A549 (cell line): Measurements from ENCODE around the gene DGKD. TPM values are rescaled to one million over a fixed set of nuclear protein-coding genes. Genes with fewer than 3 reads are reported as not detected.

Experiments used
- ATAC-seq, 2 experiments: fragments of 200-7000 bp in 1 of 2; fragments of >200 bp in 1 of 2; cut with Nextera tagmentation in 1 of 2; cut with Tn5 transposase in 1 of 2; 3 replicates each; pipeline versions ENCODE4 v1.8.0 to v1.9.1; 2018 to 2020; ENCODE audit warnings: mild to moderate bottlenecking in 1 of 2, moderate library complexity in 1 of 2
- CTCF ChIA-PET: fragments of 300-600 bp; sonication (Branson Sonifier 250); formaldehyde crosslinking; extraction: SDS; loops from one replicate; lab custom pipeline; 2021; ENCODE audit warnings: antibody characterized with exemption, inconsistent platforms; lab: Yijun Ruan, JAX
- POLR2A ChIA-PET: fragments of 350-600 bp; formaldehyde crosslinking; extraction: SDS; loops from one replicate; lab custom pipeline; 2021; ENCODE audit warnings: antibody characterized with exemption, inconsistent platforms; lab: Yijun Ruan, JAX
- DNase-seq, 2 experiments: peaks; one replicate each; pipeline versions ENCODE4 v3.0.0 to v3.0.0-alpha.2; 2011 to 2016; ENCODE audit warnings: low read depth in 1 of 2, low spot score in 1 of 2
- FAIRE-seq: peaks from 2 replicates; lab custom pipeline; 2011; peaks lifted over from hg19 to GRCh38; lab: Jason Lieb, UNC
- H3K27ac ChIP-seq, 2 experiments: fragments of >200 bp; sonication (Bioruptor Twin); formaldehyde crosslinking; 3 replicates each; pipeline ENCODE4 v1.5.1; 2016 to 2017
- H3K4me1 ChIP-seq: fragments of >200 bp; sonication (Bioruptor Twin); formaldehyde crosslinking; 3 replicates; pipeline ENCODE4 v1.6.1; 2016
- H3K4me2 ChIP-seq: fragments of >200 bp; sonication (Bioruptor Twin); formaldehyde crosslinking; 3 replicates; pipeline ENCODE4 v1.6.1; 2016
- H3K4me3 ChIP-seq: fragments of >200 bp; sonication (Bioruptor Twin); formaldehyde crosslinking; 3 replicates; pipeline ENCODE4 v1.5.1; 2016
- H3K9me3 ChIP-seq: fragments of >200 bp; sonication (Bioruptor Twin); formaldehyde crosslinking; 3 replicates; pipeline ENCODE4 v1.6.1; 2016
- CBX8 ChIP-seq: fragments of 200-600 bp; sonication (generic); IDR thresholded peaks from 2 replicates; pipeline ENCODE4 v1.6.1; 2016
- CEBPB ChIP-seq, 2 experiments: fragments of >200 bp in 1 of 2; sonication (Bioruptor Twin) in 1 of 2; formaldehyde crosslinking in 1 of 2; IDR thresholded peaks; 2 replicates each; pipeline ENCODE4 v1.6.1; 2012 to 2016
- CHD4 ChIP-seq: fragments of 200-600 bp; sonication (generic); IDR thresholded peaks from 2 replicates; pipeline ENCODE4 v1.6.1; 2016; ENCODE audit warnings: antibody characterized with exemption, mild to moderate bottlenecking, borderline replicate concordance
- EHMT2 ChIP-seq: fragments of 200-600 bp; sonication (generic); IDR thresholded peaks from 2 replicates; pipeline ENCODE4 v1.6.1; 2016; ENCODE audit warnings: antibody characterized with exemption, low read depth, mild to moderate bottlenecking, moderate library complexity
- EP300 ChIP-seq, 2 experiments: fragments of >200 bp; sonication (Bioruptor Twin); formaldehyde crosslinking; IDR thresholded peaks; 2 replicates in 1 of 2; 3 replicates in 1 of 2; pipeline ENCODE4 v1.6.1; 2016 to 2017
- FOSB ChIP-seq: fragments of 250-450 bp; sonication (Bioruptor Pico); IDR thresholded peaks from 2 replicates; pipeline ENCODE4 v1.5.0; 2020; ENCODE audit warnings: mild to moderate bottlenecking, moderate library complexity
- FOXS1 ChIP-seq: fragments of 250-450 bp; sonication (Bioruptor Pico); IDR thresholded peaks from 2 replicates; pipeline ENCODE4 v1.5.0; 2020; ENCODE audit warnings: mild to moderate bottlenecking, moderate library complexity
- HEYL ChIP-seq: fragments of 250-450 bp; sonication (Bioruptor Pico); IDR thresholded peaks from 2 replicates; pipeline ENCODE4 v1.8.0; 2021; ENCODE audit warnings: mild to moderate bottlenecking, moderate library complexity
- HOXB13 ChIP-seq: fragments of 250-450 bp; sonication (Bioruptor Pico); IDR thresholded peaks from 2 replicates; pipeline ENCODE4 v1.5.0; 2020; ENCODE audit warnings: low read depth, mild to moderate bottlenecking, moderate library complexity
- MAZ ChIP-seq: fragments of 150-350 bp; IDR thresholded peaks from 2 replicates; pipeline ENCODE4 v1.6.1; 2014; ENCODE audit warnings: antibody characterized with exemption, low read depth, low read length, borderline replicate concordance
- NPAS2 ChIP-seq: fragments of 250-450 bp; sonication (Bioruptor Pico); IDR thresholded peaks from 2 replicates; pipeline ENCODE4 v1.8.0; 2022; ENCODE audit warnings: mild to moderate bottlenecking, moderate library complexity, borderline replicate concordance
- PHF8 ChIP-seq: fragments of 200-600 bp; sonication (generic); IDR thresholded peaks from 2 replicates; pipeline ENCODE4 v1.6.1; 2016; ENCODE audit warnings: low read depth, mild to moderate bottlenecking, antibody characterized with exemption, moderate library complexity, borderline replicate concordance
- POLR2AphosphoS2 ChIP-seq: conservative IDR thresholded peaks from 2 replicates; pipeline ENCODE4 v1.6.1; 2012; ENCODE audit warnings: low read length, improper control_type of control experiment, inconsistent platforms
- RCOR1 ChIP-seq: fragments of 150-350 bp; IDR thresholded peaks from 2 replicates; pipeline ENCODE4 v1.6.1; 2014; ENCODE audit warnings: antibody characterized with exemption, low read length, low read depth
- TP53 ChIP-seq: fragments of 250-450 bp; sonication (Bioruptor Pico); IDR thresholded peaks from 2 replicates; pipeline ENCODE4 v1.5.0; 2021; ENCODE audit warnings: mild to moderate bottlenecking, moderate library complexity
- ZC3H11A ChIP-seq: fragments of 450-650 bp; IDR thresholded peaks from 2 replicates; pipeline ENCODE4 v1.6.1; 2014; ENCODE audit warnings: antibody characterized with exemption, mild to moderate bottlenecking
- WGBS: methylation state at CpG from one replicate; pipeline ENCODE4 v1.1.6; 2017; ENCODE audit errors: missing lambda C conversion rate; 5-methylcytosine and 5-hydroxymethylcytosine counted together
- polyA plus RNA-seq, 4 experiments: library from polyadenylated mRNA; depleted of rRNA in 3 of 4; stranded (reverse); fragments of >200 nt; fragmentation: RNase III in 1 of 4; extraction: RNeasy Plus Mini Kit Qiagen cat#74134 plus additional on column Dnase treatment in 1 of 4; gene quantifications; 2 replicates in 3 of 4; 3 replicates in 1 of 4; pipeline ENCODE4 v1.2.3, GENCODE V29; 2011 to 2017
- TF ChIP-seq, protein P1 (sequence below): IDR thresholded peaks from 2 replicates; pipeline ENCODE4 v1.6.1; 2012
- TF ChIP-seq, protein P2 (sequence below): fragments of 250-450 bp; sonication (Bioruptor Pico); IDR thresholded peaks from 2 replicates; pipeline ENCODE4 v1.5.0; 2020; ENCODE audit warnings: low read depth, mild to moderate bottlenecking, moderate library complexity
- TF ChIP-seq, protein P3 (sequence below): fragments of 150-350 bp; IDR thresholded peaks from 2 replicates; pipeline ENCODE4 v1.6.1; 2014; ENCODE audit warnings: low read depth, mild to moderate bottlenecking, low read length
- TF ChIP-seq, protein P4 (sequence below): fragments of >200 bp; sonication (Bioruptor Twin); formaldehyde crosslinking; IDR thresholded peaks from 2 replicates; pipeline ENCODE4 v1.6.1; 2016

DGKD gene
- polyA plus RNA-seq, 2 of the 4 experiments (the other 2 are of a cell fraction), result 68.8 to 99.6 TPM

DNA sequence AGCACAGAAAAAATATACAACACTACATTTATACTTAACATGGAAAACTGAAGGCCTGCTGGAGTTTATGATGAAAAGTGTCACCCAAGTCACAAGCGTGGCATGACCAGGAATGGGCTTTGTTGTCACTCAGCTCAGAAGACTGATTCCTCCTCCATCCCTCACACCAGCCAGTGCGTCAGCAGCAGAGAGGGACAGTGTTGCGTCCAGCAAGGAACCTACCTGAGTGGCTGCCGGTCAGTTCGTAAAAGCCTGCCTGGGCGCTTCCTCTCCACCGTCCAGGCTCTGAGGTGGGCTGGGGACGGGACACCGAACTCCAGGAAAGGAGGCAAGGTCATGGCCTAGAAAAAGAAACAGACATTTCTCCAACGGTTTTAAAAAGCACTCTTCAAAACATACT lies 134.8 kb downstream of the DGKD start:
- DNase-seq, result no peak
- ChIA-PET CTCF (interaction anchor here (0.7 to 1.5 kb wide), 4 partner anchors 15 to 461 kb away, joined by 3 to 4 read pairs (median 4); no protein-coding TSS in a partner anchor), POLR2A (no interaction called here)
- Histone ChIP-seq H3K4me2 (peak overlapping the region; percentile 43; the same call in 2 of the 3 replicates), H3K4me3 (no peak overlapping the region), H3K9me3 (peaks cover 15% of the 10 kb centered on the region), H3K4me1 (peaks cover 49% of the 10 kb centered on the region), H3K27ac (peak overlapping the region; percentile 98 to 99)
- TF ChIP-seq, protein P1, sequence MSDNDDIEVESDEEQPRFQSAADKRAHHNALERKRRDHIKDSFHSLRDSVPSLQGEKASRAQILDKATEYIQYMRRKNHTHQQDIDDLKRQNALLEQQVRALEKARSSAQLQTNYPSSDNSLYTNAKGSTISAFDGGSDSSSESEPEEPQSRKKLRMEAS, result no peak
- TF ChIP-seq PHF8 (no peak), HEYL (no peak), POLR2AphosphoS2 (no peak), ZC3H11A (no peak)
- TF ChIP-seq, protein P2, sequence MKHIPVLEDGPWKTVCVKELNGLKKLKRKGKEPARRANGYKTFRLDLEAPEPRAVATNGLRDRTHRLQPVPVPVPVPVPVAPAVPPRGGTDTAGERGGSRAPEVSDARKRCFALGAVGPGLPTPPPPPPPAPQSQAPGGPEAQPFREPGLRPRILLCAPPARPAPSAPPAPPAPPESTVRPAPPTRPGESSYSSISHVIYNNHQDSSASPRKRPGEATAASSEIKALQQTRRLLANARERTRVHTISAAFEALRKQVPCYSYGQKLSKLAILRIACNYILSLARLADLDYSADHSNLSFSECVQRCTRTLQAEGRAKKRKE (CRISPR knock-in tag), result no peak
- ATAC-seq, result no peak
- FAIRE-seq, result no peak
- WGBS, result 94% methylated on average over 10 of the region's 10 CpGs

DNA sequence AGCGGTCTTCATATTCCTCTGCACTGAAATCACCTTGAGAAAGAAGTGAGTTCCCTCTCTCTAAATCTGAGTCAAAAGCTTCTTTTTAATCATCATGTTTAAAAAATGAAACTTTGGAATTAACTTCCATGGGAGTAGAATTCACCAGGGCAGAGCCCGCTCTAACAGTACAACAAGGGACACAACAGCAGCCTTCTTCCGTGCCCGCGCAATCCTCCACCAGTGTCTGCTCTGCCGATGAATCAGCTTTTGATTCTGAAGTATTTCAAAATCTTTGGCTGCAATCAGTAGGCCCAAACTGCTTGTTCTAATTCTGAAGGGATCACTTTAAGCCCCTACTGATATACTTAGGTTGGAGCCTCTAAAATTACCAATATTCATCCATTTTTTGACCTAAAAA lies 135.4 kb downstream of the DGKD start:
- peak; percentile 37; the same call in 1 of the 2 replicates for TF ChIP-seq HOXB13 (CRISPR knock-in tag)
- TF ChIP-seq CEBPB (IDR thresholded peaks at IDR 0.05), result peak in 1 of 2 experiments; percentile 8; a peak in 1 of 4 replicates
- no peak for TF ChIP-seq RCOR1
- POLR2A ChIA-PET, result no interaction called here
- Histone ChIP-seq H3K4me2 (0 out of 3 replicates have a peak overlapping the region, but pooled peaks have one; percentile 2), H3K9me3 (peaks cover 10% of the 10 kb centered on the region), H3K4me1 (peaks cover 54% of the 10 kb centered on the region), H3K27ac (peak overlapping the region; percentile 98 to 99), H3K4me3 (no peak overlapping the region)
- CTCF ChIA-PET, result interaction anchor here (0.7 to 1.5 kb wide), 3 partner anchors 16 to 343 kb away, joined by 3 to 4 read pairs (median 3); no protein-coding TSS in a partner anchor
- no peak for ATAC-seq
- DNase-seq, result no peak
- FAIRE-seq, result no peak
- 91% methylated on average over 6 of the region's 6 CpGs for WGBS

DNA sequence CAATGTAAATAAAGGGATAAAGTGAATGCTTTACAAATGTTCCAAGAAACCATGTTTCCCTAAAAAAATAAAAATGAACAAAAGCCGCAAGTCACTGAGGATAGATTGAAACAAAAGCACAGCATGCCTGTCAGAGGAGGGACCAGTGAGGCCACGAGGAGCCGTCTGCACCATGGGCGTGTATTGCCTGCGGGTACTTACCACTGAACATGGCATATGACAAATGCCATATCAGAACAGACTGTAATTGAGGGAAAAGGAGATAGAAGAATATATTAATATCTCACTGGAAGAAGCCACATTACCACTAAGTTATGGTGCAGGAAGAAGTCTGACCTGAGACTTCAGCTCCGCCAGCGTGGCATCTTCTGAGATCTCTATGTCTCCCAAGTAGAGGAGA lies 136.5 kb downstream of the DGKD start:
- WGBS, result 96% methylated on average over 7 of the region's 7 CpGs
- Histone ChIP-seq H3K27ac (peak overlapping the region; percentile 98 to 99), H3K9me3 (no peaks in the 10 kb centered on the region), H3K4me2 (no peak overlapping the region), H3K4me3 (no peak overlapping the region), H3K4me1 (peaks cover 57% of the 10 kb centered on the region)
- ChIA-PET POLR2A (no interaction called here), CTCF (no interaction called here)
- ATAC-seq (no peak), DNase-seq (no peak), FAIRE-seq (no peak)
- no peak for TF ChIP-seq EP300 (IDR thresholded peaks at IDR 0.05)
- no peak for TF ChIP-seq FOXS1
- no peak for TF ChIP-seq FOSB
- TF ChIP-seq, protein P3, sequence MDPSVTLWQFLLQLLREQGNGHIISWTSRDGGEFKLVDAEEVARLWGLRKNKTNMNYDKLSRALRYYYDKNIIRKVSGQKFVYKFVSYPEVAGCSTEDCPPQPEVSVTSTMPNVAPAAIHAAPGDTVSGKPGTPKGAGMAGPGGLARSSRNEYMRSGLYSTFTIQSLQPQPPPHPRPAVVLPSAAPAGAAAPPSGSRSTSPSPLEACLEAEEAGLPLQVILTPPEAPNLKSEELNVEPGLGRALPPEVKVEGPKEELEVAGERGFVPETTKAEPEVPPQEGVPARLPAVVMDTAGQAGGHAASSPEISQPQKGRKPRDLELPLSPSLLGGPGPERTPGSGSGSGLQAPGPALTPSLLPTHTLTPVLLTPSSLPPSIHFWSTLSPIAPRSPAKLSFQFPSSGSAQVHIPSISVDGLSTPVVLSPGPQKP, result no peak
- no peak for TF ChIP-seq CBX8
- TF ChIP-seq, protein P2 (CRISPR knock-in tag), result no peak
- no peak for TF ChIP-seq POLR2AphosphoS2
- no peak for TF ChIP-seq EHMT2
- no peak for TF ChIP-seq HEYL
- TF ChIP-seq TP53, result no peak
- TF ChIP-seq MAZ, result no peak
- no peak for TF ChIP-seq CEBPB (IDR thresholded peaks at IDR 0.05)
- no peak for TF ChIP-seq NPAS2 (CRISPR knock-in tag)
- no peak for TF ChIP-seq CHD4
- TF ChIP-seq, protein P4, sequence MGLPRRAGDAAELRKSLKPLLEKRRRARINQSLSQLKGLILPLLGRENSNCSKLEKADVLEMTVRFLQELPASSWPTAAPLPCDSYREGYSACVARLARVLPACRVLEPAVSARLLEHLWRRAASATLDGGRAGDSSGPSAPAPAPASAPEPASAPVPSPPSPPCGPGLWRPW, result no peak
- TF ChIP-seq ZC3H11A, result no peak
